Heart left ventricle (tissue), 16 donors: Measurements from ENCODE around the gene BRWD1. TPM values are rescaled to one million over a fixed set of nuclear protein-coding genes. Genes with fewer than 3 reads are reported as not detected.

Experiments
- ATAC-seq, 4 donors: fragments of 200-7000 bp; cut with Tn5 transposase; one replicate each; pipeline ENCODE4 v1.9.1; 2020 to 2022; ENCODE audit warnings: moderate library complexity in 4 of 4, mild to moderate bottlenecking in 3 of 4, moderate number of reproducible peaks in 1 of 4
- DNase-seq, 5 donors: peaks; one replicate each; pipeline ENCODE4 v3.0.0-alpha.2; 2020
- H3K27ac ChIP-seq, 12 donors: fragments of 200-600 bp; sonication (generic) in 4 of 12; one replicate each; pipeline versions ENCODE4 v1.5.0 to v1.8.0; 2016 to 2022; ENCODE audit warnings: mild to moderate bottlenecking in 2 of 12
- H3K27me3 ChIP-seq, 9 donors: fragments of 200-600 bp; sonication (generic) in 2 of 9; one replicate each; pipeline versions ENCODE4 v1.5.1 to v1.8.0; 2016 to 2022; ENCODE audit warnings: mild to moderate bottlenecking in 3 of 9
- H3K36me3 ChIP-seq, 9 donors: fragments of 200-600 bp; sonication (generic) in 2 of 9; one replicate each; pipeline versions ENCODE4 v1.5.0 to v1.8.0; 2018 to 2022; ENCODE audit warnings: mild to moderate bottlenecking in 2 of 9
- H3K4me1 ChIP-seq, 12 donors: fragments of 200-600 bp; sonication (generic) in 4 of 12; one replicate each; pipeline versions ENCODE4 v1.5.0 to v1.8.0; 2016 to 2022; ENCODE audit warnings: mild to moderate bottlenecking in 3 of 12
- H3K4me3 ChIP-seq, 12 donors: fragments of 200-600 bp; sonication (generic) in 4 of 12; one replicate each; pipeline versions ENCODE4 v1.5.0 to v1.8.0; 2017 to 2022; ENCODE audit warnings: mild to moderate bottlenecking in 9 of 12, moderate library complexity in 4 of 12
- H3K9me3 ChIP-seq, 12 donors: fragments of 200-600 bp; sonication (generic) in 4 of 12; one replicate each; pipeline versions ENCODE4 v1.5.0 to v1.8.0; 2016 to 2022; ENCODE audit warnings: mild to moderate bottlenecking in 1 of 12
- CTCF ChIP-seq, 12 donors: fragments of 200-600 bp; sonication (generic) in 4 of 12; IDR thresholded peaks; one replicate each; pipeline versions ENCODE4 v1.5.0 to v1.8.0; 2018 to 2022; ENCODE audit warnings: antibody characterized with exemption in 12 of 12, mild to moderate bottlenecking in 5 of 12
- POLR2A ChIP-seq, 2 donors: fragments of 450-650 bp; IDR thresholded peaks; one replicate each; pipeline ENCODE4 v1.6.1; 2017; ENCODE audit warnings: antibody characterized with exemption in 2 of 2, mild to moderate bottlenecking in 2 of 2, moderate library complexity in 2 of 2
- WGBS, 4 donors: extraction: QIAGEN DNeasy Blood & Tissue Kit in 2 of 4; methylation state at CpG; one replicate each; pipeline versions ENCODE4 v1.1.5 to v1.1.7; 2013 to 2018; 5-methylcytosine and 5-hydroxymethylcytosine counted together
- intact Hi-C, 10 donors: fragments of 100-400 bp; cut with DNase I; formaldehyde crosslinking; loops; one replicate each; pipeline versions ENCODE4 v1.11.1 to v1.14.2; 2022
- polyA plus RNA-seq, 2 donors: library from polyadenylated mRNA; stranded (reverse); fragments of 200-250 nt; gene quantifications; one replicate each; pipeline ENCODE4 v1.2.3, GENCODE V29; 2013
- total RNA-seq, 9 donors: library from RNA; depleted of rRNA in 2 of 9; stranded (reverse); fragments of >200 nt in 2 of 9; fragmentation: NEBNext Ultra II Directional in 3 of 9; extraction: Animal tissue kit (Norgen Biotek cat#: 25700) in 3 of 9; gene quantifications; one replicate each; pipeline versions ENCODE4 v1.1.0 to v1.2.4, GENCODE V29; 2016 to 2023
- donor health status: ischemic (EF 13 %, LVEDD 7.1; RV severe dilation, severe dysfunction).
- donor health status: healthy with polysubstance abuse.
- donor health status: DM: no; HTN: yes; CAD: no.
- donor health status: DM: no; HTN: no; CAD: no.
- donor health status: ischemic (EF 25% LVEDD 6.9; RV normal size, moderate dysfunction).
- donor health status: ischemic (EF 25% LVEDD 5.7; RV mildly dilated, moderate dysfunction).
- donor health status: healthy.
- donor health status: DM: yes; HTN: yes; CAD: no.
- donor health status: ischemic (EF 35%, LVEDD 5.7; RV mildly dilated, moderate dysfunction).
- donor health status: nonischemic (EF 11% LVEDD 7.7; RV severe dilation, severe dysfunction).
- donor health status: DM: yes; HTN: yes; CAD: no.
- donor health status: PGD.
- donor health status: ischemic (EF 29% LVEDD 5.4; RV normal size, mild dysfunction).
- donor health status: nonischemic (EF 23%, LVEDD 6.1; RV moderate dilation, normal function).

BRWD1 gene
- total and polyA plus RNA-seq, 11 donors: 9.7 to 44.5 (median 32.0) TPM

GRCh38 chr21:39269620-39270019 lies 43.8 kb downstream of the BRWD1 start:
- Histone ChIP-seq H3K27me3 (no peaks in the 10 kb centered on the region), H3K27ac (no peak overlapping the region), H3K4me1 (no peaks in the 10 kb centered on the region), H3K36me3 (peaks cover 0 to 100% (median 99%) of the 10 kb centered on the region in 9 donors), H3K9me3 (no peaks in the 10 kb centered on the region), H3K4me3 (no peak overlapping the region)
- DNase-seq (no peak), ATAC-seq (no peak)
- TF ChIP-seq CTCF (IDR thresholded peaks at IDR 0.05) (no peak), POLR2A (IDR thresholded peaks at IDR 0.05) (no peak)
- 86 to 97% (median 93%) methylated on average over 2 of the region's 2 CpGs for WGBS, 4 donors
- intact Hi-C loops: no loop called here

- 36 to 44% (median 40%) methylated on average over 2 of the region's 2 CpGs for WGBS, 4 donors
- TF ChIP-seq CTCF (IDR thresholded peaks at IDR 0.05): no peak
- no peak for TF ChIP-seq POLR2A (IDR thresholded peaks at IDR 0.05)
- Histone ChIP-seq H3K27ac (no peak overlapping the region), H3K4me1 (no peaks in the 10 kb centered on the region), H3K4me3 (no peak overlapping the region), H3K27me3 (no peaks in the 10 kb centered on the region), H3K9me3 (no peaks in the 10 kb centered on the region), H3K36me3 (peaks cover 0 to 100% (median 99%) of the 10 kb centered on the region in 9 donors)
- intact Hi-C loops: no loop called here
- ATAC-seq: no peak
- no peak for DNase-seq
Measured at GRCh38 chr21:39265603-39266002, 47.8 kb downstream of the BRWD1 start.

GRCh38 chr21:39263372-39263771 lies 50.1 kb downstream of the BRWD1 start:
- 92 to 97% (median 96%) methylated on average over 2 of the region's 2 CpGs for WGBS, 4 donors
- Histone ChIP-seq H3K36me3 (peaks cover 0 to 100% (median 93%) of the 10 kb centered on the region in 9 donors), H3K27me3 (no peaks in the 10 kb centered on the region), H3K27ac (no peak overlapping the region), H3K4me1 (no peaks in the 10 kb centered on the region), H3K4me3 (no peak overlapping the region), H3K9me3 (no peaks in the 10 kb centered on the region)
- no peak for DNase-seq
- no peak for TF ChIP-seq POLR2A (IDR thresholded peaks at IDR 0.05)
- no peak for TF ChIP-seq CTCF (IDR thresholded peaks at IDR 0.05)
- ATAC-seq: no peak
- intact Hi-C loops: loop anchor here in 1 of 10 donors (5.0 kb wide), 1 partner anchor 36 kb away; no protein-coding TSS in a partner anchor

DNA sequence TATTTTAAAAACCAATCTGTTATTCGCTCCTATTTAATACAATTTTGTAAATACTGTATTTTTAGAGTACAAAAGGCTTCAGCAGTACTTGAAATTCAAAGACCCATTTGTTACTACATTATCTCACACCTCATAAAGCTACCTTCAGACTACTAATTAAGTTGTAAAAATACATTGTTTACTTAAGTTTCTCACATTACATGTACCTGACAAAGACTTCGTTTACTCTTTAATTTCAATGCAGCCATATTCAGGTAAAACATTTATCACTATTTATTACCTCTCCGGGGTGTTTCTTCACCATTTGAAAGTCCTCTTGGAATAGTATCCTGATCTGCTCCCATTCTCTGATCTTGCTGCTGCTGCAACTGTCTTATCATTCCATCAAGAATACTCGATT lies 55.2 kb downstream of the BRWD1 start:
- intact Hi-C loops: no loop called here
- no peaks in the 10 kb centered on the region for H3K27me3 ChIP-seq
- TF ChIP-seq CTCF (IDR thresholded peaks at IDR 0.05): no peak
- TF ChIP-seq POLR2A (IDR thresholded peaks at IDR 0.05): no peak
- 82 to 89% (median 83%) methylated on average over 4 of the region's 4 CpGs for WGBS, 4 donors
- DNase-seq (no peak), ATAC-seq (no peak)
- H3K9me3 ChIP-seq: no peaks in the 10 kb centered on the region
- no peaks in the 10 kb centered on the region for H3K4me1 ChIP-seq
- no peak overlapping the region for H3K27ac ChIP-seq
- peaks cover 0 to 100% (median 92%) of the 10 kb centered on the region in 9 donors for H3K36me3 ChIP-seq
- H3K4me3 ChIP-seq: no peak overlapping the region
